Putamen (tissue), 1 donor: ENCODE measurements around the gene GBA3.
A peak's percentile ranks its signal among the peaks of the same experiment; 100 is the strongest.

Experiments used
- DNase-seq: peaks from one replicate; pipeline ENCODE4 v3.0.0-alpha.2; 2016; ENCODE audit warnings: low spot score

Gene GBA3

GRCh38 chr4:22780797-22781196 lies 88.1 kb downstream of the GBA3 start:
- no peak for DNase-seq

- no peak for DNase-seq
Observed at GRCh38 chr4:22787753-22788375, 95.1 kb downstream of the GBA3 start.

- DNase-seq: no peak
Observed at GRCh38 chr4:22790631-22791030, 97.9 kb downstream of the GBA3 start.

- no peak for DNase-seq
Observed at GRCh38 chr4:22794732-22795131, 102.0 kb downstream of the GBA3 start.

- no peak for DNase-seq
Observed at GRCh38 chr4:22801391-22801790, 108.7 kb downstream of the GBA3 start.

- no peak for DNase-seq
Observed at GRCh38 chr4:22802876-22803275, 110.1 kb downstream of the GBA3 start.

GRCh38 chr4:22803512-22803911 lies 110.8 kb downstream of the GBA3 start:
- no peak for DNase-seq

GRCh38 chr4:22814906-22815305 lies 122.2 kb downstream of the GBA3 start:
- no peak for DNase-seq

- DNase-seq: no peak
Observed at GRCh38 chr4:22824091-22824490, 131.4 kb downstream of the GBA3 start.

- DNase-seq: peak; percentile 45
Observed at GRCh38 chr4:22842360-22843018, 149.8 kb downstream of the GBA3 start.

GRCh38 chr4:22848332-22848731 lies 155.6 kb downstream of the GBA3 start:
- no peak for DNase-seq

- no peak for DNase-seq
Observed at GRCh38 chr4:22850055-22850454, 157.3 kb downstream of the GBA3 start.

- no peak for DNase-seq
Observed at GRCh38 chr4:22850630-22851029, 157.9 kb downstream of the GBA3 start.

GRCh38 chr4:22857411-22857810 lies 164.7 kb downstream of the GBA3 start:
- DNase-seq: no peak

- no peak for DNase-seq
Observed at GRCh38 chr4:22859318-22859717, 166.6 kb downstream of the GBA3 start.
